Neural cell (in vitro differentiated cells): ENCODE measurements around the gene PFKFB3. TPM values are rescaled to one million over a fixed set of nuclear protein-coding genes. Genes with fewer than 3 reads are reported as not detected.

ENCODE experiments used
- H2AFZ ChIP-seq: fragments of 200-600, 300-800 bp; sonication (generic), shearing (Covaris generic); 2 replicates; pipeline ENCODE4 v1.6.0; 2014; ENCODE audit warnings: low read depth, mild to moderate bottlenecking, antibody characterized with exemption, low read length, moderate library complexity
- H3F3A ChIP-seq: fragments of 200-600 bp; shearing (Covaris generic); 2 replicates; pipeline ENCODE4 v1.6.1; 2016; ENCODE audit warnings: mild to moderate bottlenecking, moderate library complexity, mixed read lengths, antibody characterized with exemption, low read length; ENCODE audit not compliant: insufficient read depth, poor library complexity, severe bottlenecking
- H3K27ac ChIP-seq: fragments of 200-600, 300-800 bp; sonication (generic), shearing (Covaris generic); 2 replicates; pipeline ENCODE4 v1.5.1; 2014; ENCODE audit warnings: mild to moderate bottlenecking, low read length, moderate library complexity
- H3K27me3 ChIP-seq: fragments of 300-800, 200-600 bp; sonication (generic), shearing (Covaris generic); 2 replicates; pipeline ENCODE4 v1.6.0; 2014; ENCODE audit warnings: mild to moderate bottlenecking, low read depth, low read length, moderate library complexity; ENCODE audit not compliant: insufficient read depth
- H3K36me3 ChIP-seq: fragments of 300-800, 200-600 bp; sonication (generic), shearing (Covaris generic); 2 replicates; pipeline ENCODE4 v1.5.1; 2014; ENCODE audit warnings: mild to moderate bottlenecking, antibody characterized with exemption, low read length, moderate library complexity; ENCODE audit not compliant: insufficient read depth
- H3K4me2 ChIP-seq: fragments of 300-800, 200-600 bp; sonication (generic), shearing (Covaris generic); 2 replicates; pipeline ENCODE4 v1.6.0; 2014; ENCODE audit warnings: mild to moderate bottlenecking, low read length
- H3K4me3 ChIP-seq: fragments of 300-800, 200-600 bp; sonication (generic), shearing (Covaris generic); 2 replicates; pipeline ENCODE4 v1.5.1; 2014; ENCODE audit warnings: mild to moderate bottlenecking, low read length, moderate library complexity
- H3K79me2 ChIP-seq: fragments of 200-600 bp; shearing (Covaris generic); replicated peaks from 2 replicates; pipeline ENCODE4 v1.6.0; 2014; ENCODE audit warnings: mild to moderate bottlenecking, low read length, moderate library complexity; ENCODE audit not compliant: insufficient read depth
- H3K9ac ChIP-seq: fragments of 300-800, 200-600 bp; sonication (generic), shearing (Covaris generic); 2 replicates; pipeline ENCODE4 v1.6.1; 2016; ENCODE audit warnings: mild to moderate bottlenecking, low read length, mixed read lengths
- H3K9me2 ChIP-seq: fragments of 200-600 bp; shearing (Covaris generic); 2 replicates; pipeline ENCODE4 v1.6.1; 2016; ENCODE audit warnings: mild to moderate bottlenecking, low read length, mixed read lengths; ENCODE audit not compliant: insufficient read depth
- H3K9me3 ChIP-seq: fragments of 200-600, 300-800 bp; sonication (generic), shearing (Covaris generic); 2 replicates; pipeline ENCODE4 v1.6.1; 2016; ENCODE audit warnings: mild to moderate bottlenecking, mixed run types, low read length, moderate library complexity, mixed read lengths
- H4K20me1 ChIP-seq: fragments of 200-600 bp; shearing (Covaris generic); 2 replicates; pipeline ENCODE4 v1.6.1; 2016; ENCODE audit warnings: mild to moderate bottlenecking, mixed run types; ENCODE audit not compliant: insufficient read depth
- CTCF ChIP-seq: fragments of 450-650 bp; IDR thresholded peaks from 2 replicates; pipeline ENCODE4 v1.5.1; 2014; ENCODE audit warnings: antibody characterized with exemption, mild to moderate bottlenecking, moderate library complexity; ENCODE audit not compliant: poor library complexity, severe bottlenecking
- EP300 ChIP-seq: fragments of 450-650 bp; conservative IDR thresholded peaks from 2 replicates; pipeline ENCODE4 v1.6.1; 2014; ENCODE audit warnings: antibody characterized with exemption, mild to moderate bottlenecking, moderate library complexity; ENCODE audit not compliant: poor library complexity, severe bottlenecking
- EZH2 ChIP-seq: fragments of 200-600, 300-800 bp; shearing (Covaris generic), sonication (generic); IDR thresholded peaks from 2 replicates; pipeline ENCODE4 v1.6.1; 2014; ENCODE audit warnings: antibody characterized with exemption, low read length, borderline replicate concordance, mild to moderate bottlenecking; ENCODE audit not compliant: insufficient read depth, poor library complexity, severe bottlenecking
- MXI1 ChIP-seq: fragments of 450-650 bp; conservative IDR thresholded peaks from 2 replicates; pipeline ENCODE4 v1.6.1; 2014; ENCODE audit warnings: antibody characterized with exemption, mild to moderate bottlenecking; ENCODE audit not compliant: poor library complexity, severe bottlenecking
- POLR2AphosphoS5 ChIP-seq: IDR thresholded peaks from 2 replicates; pipeline ENCODE4 v1.6.1; 2012
- RAD21 ChIP-seq: fragments of 450-650 bp; conservative IDR thresholded peaks from 2 replicates; pipeline ENCODE4 v1.6.1; 2014; ENCODE audit warnings: antibody characterized with exemption, mild to moderate bottlenecking, moderate library complexity
- REST ChIP-seq: IDR thresholded peaks from 2 replicates; pipeline ENCODE4 v1.6.1; 2012; ENCODE audit warnings: borderline replicate concordance
- SMC3 ChIP-seq: fragments of 450-650 bp; conservative IDR thresholded peaks from 2 replicates; pipeline ENCODE4 v1.6.1; 2014; ENCODE audit warnings: antibody characterized with exemption, mild to moderate bottlenecking, moderate library complexity; ENCODE audit not compliant: poor library complexity
- TAF1 ChIP-seq: IDR thresholded peaks from 2 replicates; pipeline ENCODE4 v1.6.1; 2012; ENCODE audit warnings: low read depth
- polyA plus RNA-seq: library from polyadenylated mRNA; depleted of rRNA; stranded (reverse); fragments of >200 nt; gene quantifications from 2 replicates; pipeline ENCODE4 v1.2.3, GENCODE V29; 2014

Gene PFKFB3
- polyA plus RNA-seq, 1 donor from 2014 or later, result 33.4 TPM

- H4K20me1 ChIP-seq, result no peaks in the 10 kb centered on the region
Observed at GRCh38 chr10:6207658-6208057, 4.9 kb downstream of the PFKFB3 start.

GRCh38 chr10:6208799-6209235 is 6.1 kb downstream of the PFKFB3 start:
- H3K9ac ChIP-seq, result no peak overlapping the region
- H2AFZ ChIP-seq, result no peak overlapping the region
- H3K36me3 ChIP-seq, result no peaks in the 10 kb centered on the region
- no peaks in the 10 kb centered on the region for H3K9me2 ChIP-seq
- peaks cover 2% of the 10 kb centered on the region for H3F3A ChIP-seq
- peaks cover 51% of the 10 kb centered on the region for H3K79me2 ChIP-seq
- TF ChIP-seq REST, result no peak
- TF ChIP-seq MXI1, result no peak
- no peak for TF ChIP-seq EZH2
- TF ChIP-seq POLR2AphosphoS5, result no peak
- TF ChIP-seq EP300, result no peak
- no peak for TF ChIP-seq SMC3
- TF ChIP-seq CTCF, result no peak
- no peak for TF ChIP-seq RAD21
- TF ChIP-seq TAF1, result no peak
- H3K9me3 ChIP-seq, result no peaks in the 10 kb centered on the region
- H3K27ac ChIP-seq, result no peak overlapping the region
- no peak overlapping the region for H3K4me3 ChIP-seq
- no peaks in the 10 kb centered on the region for H3K27me3 ChIP-seq
- H3K4me2 ChIP-seq, result no peak overlapping the region
- H4K20me1 ChIP-seq, result no peaks in the 10 kb centered on the region

More at GRCh38 chr10:6207658-6208057, 4.9 kb downstream of the PFKFB3 start:
- Histone ChIP-seq H3K36me3 (no peaks in the 10 kb centered on the region), H3K79me2 (peaks cover 46% of the 10 kb centered on the region), H3K9me3 (no peaks in the 10 kb centered on the region), H3K27me3 (no peaks in the 10 kb centered on the region), H3K9me2 (no peaks in the 10 kb centered on the region), H3F3A (peaks cover 2% of the 10 kb centered on the region), H2AFZ (no peak overlapping the region), H3K9ac (no peak overlapping the region), H3K4me2 (no peak overlapping the region), H3K27ac (no peak overlapping the region), H3K4me3 (no peak overlapping the region)
- no peak for TF ChIP-seq TAF1

- Histone ChIP-seq H2AFZ (no peak overlapping the region), H3K79me2 (peaks cover 32% of the 10 kb centered on the region), H3K27ac (no peak overlapping the region)
Observed at GRCh38 chr10:6211341-6211670, 8.6 kb downstream of the PFKFB3 start.

More at GRCh38 chr10:6211341-6211670, 8.6 kb downstream of the PFKFB3 start:
- Histone ChIP-seq H3K27me3 (no peaks in the 10 kb centered on the region), H3K9ac (no peak overlapping the region), H3K4me3 (peak overlapping the region; percentile 23), H3F3A (no peaks in the 10 kb centered on the region), H4K20me1 (no peaks in the 10 kb centered on the region), H3K36me3 (no peaks in the 10 kb centered on the region), H3K9me3 (no peaks in the 10 kb centered on the region), H3K4me2 (no peak overlapping the region), H3K9me2 (no peaks in the 10 kb centered on the region)
- TF ChIP-seq CTCF, result no peak
- no peak for TF ChIP-seq POLR2AphosphoS5
- TF ChIP-seq TAF1, result no peak
- no peak for TF ChIP-seq REST
- no peak for TF ChIP-seq RAD21
- TF ChIP-seq MXI1, result no peak
- TF ChIP-seq SMC3, result no peak
- TF ChIP-seq EP300, result no peak
- TF ChIP-seq EZH2, result no peak
